Large intestine (tissue), 3 donors: Measurements from ENCODE around the gene NDUFS8. TPM values are rescaled to one million over a fixed set of nuclear protein-coding genes. Genes with fewer than 3 reads are reported as not detected.

ENCODE experiments used
- DNase-seq, 2 donors: peaks; one replicate each; pipeline versions ENCODE4 v3.0.0 to v3.0.0-alpha.2; 2013
- H3K27ac ChIP-seq: one replicate; pipeline ENCODE4 v1.5.1; 2013; ENCODE audit warnings: low read length
- H3K27me3 ChIP-seq: 2 replicates; pipeline ENCODE4 v1.6.1; 2013; ENCODE audit warnings: low read length; ENCODE audit not compliant: control insufficient read depth, insufficient read depth
- H3K36me3 ChIP-seq: 2 replicates; pipeline ENCODE4 v1.6.1; 2013; ENCODE audit warnings: low read length; ENCODE audit not compliant: control insufficient read depth, insufficient read depth
- H3K4me1 ChIP-seq: one replicate; pipeline ENCODE4 v1.6.1; 2013; ENCODE audit warnings: low read length; ENCODE audit not compliant: control insufficient read depth, insufficient read depth
- H3K4me3 ChIP-seq: one replicate; pipeline ENCODE4 v1.5.1; 2013; ENCODE audit warnings: low read length
- H3K9me3 ChIP-seq: one replicate; pipeline ENCODE4 v1.6.1; 2013; ENCODE audit warnings: mild to moderate bottlenecking, low read depth, low read length, moderate library complexity; ENCODE audit not compliant: control insufficient read depth
- WGBS: methylation state at CpG from one replicate; pipeline ENCODE4 v1.1.5; 2013; ENCODE audit warnings: low lambda C conversion rate; ENCODE audit not compliant: insufficient coverage; 5-methylcytosine and 5-hydroxymethylcytosine counted together
- polyA plus RNA-seq: library from polyadenylated mRNA; unstranded; fragments of 120-200 nt; gene quantifications from one replicate; pipeline ENCODE4 v1.2.1, GENCODE V29; 2013

The NDUFS8 gene
- polyA plus RNA-seq, 1 donor = 83.7 TPM

DNA sequence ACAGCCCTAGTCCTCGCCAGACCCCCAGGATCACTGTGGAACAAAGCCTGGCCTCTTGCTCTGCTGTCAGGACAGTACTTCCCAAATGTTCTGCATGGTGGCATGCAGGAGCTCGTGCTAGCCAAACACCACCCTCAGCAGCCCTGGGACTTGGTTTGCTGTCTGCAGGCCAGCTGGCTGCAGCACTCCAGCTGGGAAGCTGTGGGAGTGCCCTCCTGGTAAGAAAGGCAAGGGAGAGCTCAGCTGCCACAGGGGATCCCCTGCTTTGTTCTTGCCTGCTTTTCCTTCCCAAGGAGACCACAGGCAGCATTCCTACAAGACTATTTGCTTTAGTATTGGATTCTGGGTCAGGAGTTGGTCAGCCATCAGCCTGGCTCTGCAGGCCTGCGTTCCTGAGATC, 36.3 kb downstream of the NDUFS8 start:
- WGBS = no CpG with 5 or more reads among the region's 3 CpGs
- no peak for DNase-seq
- H3K27ac ChIP-seq = no peak overlapping the region
- no peaks in the 10 kb centered on the region for H3K9me3 ChIP-seq
- H3K36me3 ChIP-seq = peaks cover 95% of the 10 kb centered on the region
- no peak overlapping the region for H3K4me3 ChIP-seq
- H3K27me3 ChIP-seq = no peaks in the 10 kb centered on the region
- no peaks in the 10 kb centered on the region for H3K4me1 ChIP-seq

DNA sequence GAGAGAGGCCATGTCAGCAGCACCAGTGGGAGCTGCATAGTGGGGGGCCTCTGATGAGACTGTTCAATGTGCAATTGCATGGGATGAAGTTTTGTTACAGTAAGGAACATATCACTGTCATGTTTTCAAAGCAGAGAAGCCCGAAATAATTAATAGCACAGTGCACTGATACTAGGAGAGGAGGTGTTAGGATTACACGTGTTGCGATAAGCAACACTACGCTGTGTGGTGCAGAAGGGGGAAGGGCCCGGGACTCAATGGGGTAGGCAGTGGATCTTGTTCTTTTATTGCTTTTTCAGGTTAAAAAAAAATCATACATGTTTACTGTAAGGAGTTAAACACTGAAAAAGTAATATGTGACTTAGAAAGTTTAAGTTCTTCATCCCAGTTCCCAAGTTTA, 37.5 kb downstream of the NDUFS8 start:
- 95% methylated on average over 4 of the region's 5 CpGs for WGBS
- no peaks in the 10 kb centered on the region for H3K9me3 ChIP-seq
- H3K4me1 ChIP-seq = no peaks in the 10 kb centered on the region
- no peak overlapping the region for H3K4me3 ChIP-seq
- no peak overlapping the region for H3K27ac ChIP-seq
- peaks cover 90% of the 10 kb centered on the region for H3K36me3 ChIP-seq
- DNase-seq = no peak
- no peaks in the 10 kb centered on the region for H3K27me3 ChIP-seq

GRCh38 chr11:68071281-68072048, 41.0 kb downstream of the NDUFS8 start:
- WGBS = no CpG with 5 or more reads among the region's 3 CpGs
- no peak for DNase-seq
- Histone ChIP-seq H3K27me3 (no peaks in the 10 kb centered on the region), H3K36me3 (peaks cover 74% of the 10 kb centered on the region), H3K4me1 (no peaks in the 10 kb centered on the region), H3K9me3 (no peaks in the 10 kb centered on the region), H3K27ac (no peak overlapping the region), H3K4me3 (no peak overlapping the region)

DNA sequence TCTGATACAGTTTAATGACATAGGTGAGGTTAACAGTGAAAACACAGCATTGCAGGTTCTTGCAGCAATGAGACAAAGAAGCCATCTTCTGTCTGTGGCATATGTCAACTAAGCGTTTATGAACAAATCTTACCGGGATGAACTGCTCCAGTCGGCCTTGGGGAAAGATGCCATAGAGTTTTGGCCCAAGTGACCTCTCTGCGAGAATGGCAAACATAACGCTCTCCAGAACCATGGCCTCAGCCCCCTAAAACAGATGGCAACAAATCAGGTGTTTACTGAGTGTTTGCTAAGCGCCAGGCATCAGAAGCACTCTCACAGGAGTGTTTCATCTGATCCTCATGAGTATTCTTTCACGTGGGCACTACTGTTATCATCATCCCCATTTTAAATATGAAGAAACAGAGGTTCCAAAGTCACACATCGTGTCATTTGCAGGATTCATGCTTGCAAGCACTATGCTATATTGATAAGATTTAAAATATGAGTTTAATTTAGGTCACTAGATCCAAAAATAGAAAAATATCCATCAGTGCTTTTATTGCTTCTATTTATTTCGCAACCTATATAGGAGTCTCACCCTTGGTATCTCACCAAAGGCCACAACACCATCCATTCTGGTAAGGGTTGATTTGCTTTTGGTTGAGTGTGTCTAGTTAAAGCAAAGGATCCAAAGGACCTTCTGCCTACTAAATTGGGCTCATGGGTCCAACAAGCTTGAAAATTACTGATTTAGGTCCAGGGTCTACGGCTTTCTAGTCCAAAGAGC, 44.3 kb downstream of the NDUFS8 start:
- no peak for DNase-seq
- 73% methylated on average over 2 of the region's 10 CpGs for WGBS
- H3K4me1 ChIP-seq = no peaks in the 10 kb centered on the region
- no peak overlapping the region for H3K27ac ChIP-seq
- no peak overlapping the region for H3K4me3 ChIP-seq
- H3K36me3 ChIP-seq = peaks cover 63% of the 10 kb centered on the region
- no peaks in the 10 kb centered on the region for H3K9me3 ChIP-seq
- H3K27me3 ChIP-seq = no peaks in the 10 kb centered on the region

GRCh38 chr11:68076371-68077042, 46.0 kb downstream of the NDUFS8 start:
- no peaks in the 10 kb centered on the region for H3K27me3 ChIP-seq
- H3K27ac ChIP-seq = no peak overlapping the region
- no peak overlapping the region for H3K4me3 ChIP-seq
- H3K4me1 ChIP-seq = no peaks in the 10 kb centered on the region
- no CpG with 5 or more reads among the region's 11 CpGs for WGBS
- no peak for DNase-seq
- peaks cover 59% of the 10 kb centered on the region for H3K36me3 ChIP-seq
- no peaks in the 10 kb centered on the region for H3K9me3 ChIP-seq

DNA sequence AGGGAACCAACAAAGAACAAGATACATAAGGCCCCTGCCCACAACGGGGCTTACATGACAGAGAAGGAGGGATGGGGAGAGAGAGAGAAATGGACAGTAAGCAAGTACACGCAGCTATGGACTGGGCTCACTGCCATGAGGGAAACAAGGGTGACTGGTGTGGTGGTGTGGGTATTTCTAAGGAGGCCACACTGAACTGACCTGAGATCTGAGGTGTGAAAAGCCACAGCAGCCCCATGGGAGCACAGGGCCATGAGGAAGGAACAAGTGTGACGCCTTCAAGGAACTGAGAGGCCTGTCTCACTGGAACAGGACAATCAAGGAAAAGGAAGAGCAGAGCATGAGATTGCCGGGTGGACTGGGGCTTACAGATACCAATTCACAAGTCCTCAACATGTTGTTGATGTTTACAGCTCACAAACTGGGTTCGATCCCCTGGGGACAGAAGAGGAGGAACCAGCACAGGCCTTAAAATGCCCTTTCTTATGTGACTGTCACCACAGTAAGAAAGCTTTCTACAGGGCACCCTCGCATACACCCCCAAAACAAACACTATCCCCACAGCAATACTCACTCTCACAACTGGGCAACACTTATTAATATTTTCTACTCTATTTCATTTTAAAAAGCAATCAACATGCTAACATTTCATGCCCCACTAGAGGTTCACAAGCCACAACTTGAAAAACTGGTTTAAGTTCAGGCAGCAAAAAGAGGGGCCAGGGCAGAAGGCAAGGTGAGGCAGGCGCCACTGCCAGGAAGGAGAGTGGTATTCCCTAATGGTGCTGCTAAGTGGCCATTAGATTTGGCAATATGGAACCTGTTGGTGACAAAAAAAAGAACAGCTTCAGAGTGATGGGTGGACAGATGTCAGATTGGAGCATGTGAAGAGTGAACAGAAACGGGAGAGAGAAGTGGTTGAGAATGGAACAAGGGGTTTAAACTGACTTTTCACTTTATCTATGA, 47.4 kb downstream of the NDUFS8 start:
- no peaks in the 10 kb centered on the region for H3K4me1 ChIP-seq
- no peak overlapping the region for H3K4me3 ChIP-seq
- 83% methylated on average over 1 of the region's 8 CpGs for WGBS
- no peaks in the 10 kb centered on the region for H3K9me3 ChIP-seq
- no peaks in the 10 kb centered on the region for H3K27me3 ChIP-seq
- DNase-seq = no peak
- no peak overlapping the region for H3K27ac ChIP-seq
- peaks cover 52% of the 10 kb centered on the region for H3K36me3 ChIP-seq

- no CpG with 5 or more reads among the region's 8 CpGs for WGBS
- peaks cover 39% of the 10 kb centered on the region for H3K36me3 ChIP-seq
- no peaks in the 10 kb centered on the region for H3K9me3 ChIP-seq
- H3K27ac ChIP-seq = no peak overlapping the region
- H3K27me3 ChIP-seq = no peaks in the 10 kb centered on the region
- DNase-seq = no peak
- H3K4me1 ChIP-seq = no peaks in the 10 kb centered on the region
- H3K4me3 ChIP-seq = no peak overlapping the region
Measured at GRCh38 chr11:68080860-68081259, 50.4 kb downstream of the NDUFS8 start.

DNA sequence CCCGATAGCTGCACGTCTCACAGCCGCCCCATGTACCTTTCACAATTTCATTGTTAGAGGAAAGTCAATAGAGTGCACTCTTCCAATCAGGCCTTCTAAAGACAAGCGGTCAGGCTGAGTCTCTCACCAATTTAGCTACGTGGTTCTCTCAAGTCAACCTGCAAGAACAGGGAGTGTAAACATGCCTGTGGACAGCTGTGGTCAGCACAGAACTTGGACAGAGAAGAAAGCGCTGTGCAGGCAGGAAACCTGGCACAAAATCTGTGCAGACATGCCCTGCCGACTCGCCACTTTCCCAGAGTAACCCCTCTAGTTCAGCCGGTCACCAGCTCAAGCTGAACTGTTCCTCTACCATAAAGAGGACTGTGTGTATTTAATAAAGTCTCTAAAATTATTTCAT, 51.2 kb downstream of the NDUFS8 start:
- no peaks in the 10 kb centered on the region for H3K9me3 ChIP-seq
- no CpG with 5 or more reads among the region's 9 CpGs for WGBS
- no peak for DNase-seq

GRCh38 chr11:68082481-68082880, 52.0 kb downstream of the NDUFS8 start:
- no peak overlapping the region for H3K27ac ChIP-seq
- H3K4me1 ChIP-seq = no peaks in the 10 kb centered on the region
- peaks cover 34% of the 10 kb centered on the region for H3K36me3 ChIP-seq
- DNase-seq = no peak
- H3K27me3 ChIP-seq = no peaks in the 10 kb centered on the region
- H3K4me3 ChIP-seq = no peak overlapping the region
- H3K9me3 ChIP-seq = no peaks in the 10 kb centered on the region
- WGBS = no CpG with 5 or more reads among the region's 3 CpGs

More for the DNA sequence above, 51.2 kb downstream of the NDUFS8 start:
- Histone ChIP-seq H3K27ac (no peak overlapping the region), H3K4me1 (no peaks in the 10 kb centered on the region), H3K4me3 (no peak overlapping the region), H3K36me3 (peaks cover 39% of the 10 kb centered on the region), H3K27me3 (no peaks in the 10 kb centered on the region)
